Measurements from ENCODE around the gene GPR6. TPM values are rescaled to one million over a fixed set of nuclear protein-coding genes. Genes with fewer than 3 reads are reported as not detected.

GPR6 gene
- total and polyA plus RNA-seq, 2 donors (not counting 3 experiments of a cell fraction or from before 2014, with no cell fraction given), result not detected

DNA sequence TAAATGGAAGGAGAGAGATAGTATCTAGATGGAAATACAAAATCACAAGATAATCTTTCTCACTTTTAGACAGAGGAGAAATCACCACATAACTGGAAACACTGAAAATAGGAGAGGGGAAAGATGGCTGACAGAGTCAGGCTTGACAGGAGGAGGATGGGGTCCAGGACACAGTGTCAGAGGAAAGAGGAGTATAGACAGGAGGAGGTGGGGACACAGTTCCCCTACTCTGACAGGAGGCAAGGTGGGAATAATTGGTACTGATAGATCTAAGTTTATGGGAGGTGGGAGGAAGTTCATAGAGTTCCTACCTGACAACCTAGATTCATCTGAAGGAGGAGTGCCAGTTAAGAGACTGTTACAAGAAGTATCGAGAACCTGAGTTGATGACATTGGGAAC lies 9.1 kb downstream of the GPR6 start:
- ChIA-PET POLR2A (no interaction called here), CTCF (interaction anchor here (1.8 kb wide), 1 partner anchor 52 kb away, joined by 6 read pairs; no protein-coding TSS in a partner anchor)
- Histone ChIP-seq H3K4me1 (ENCODE audit: control insufficient read depth, extremely low read depth, insufficient read depth, low read length) (no peaks in the 10 kb centered on the region), H2AFZ (ENCODE audit: low read depth, low read length) (no peak overlapping the region), H3K9me3 (replicated peaks; ENCODE audit: control insufficient read depth, insufficient read depth, low read length) (no peaks in the 10 kb centered on the region), H4K20me1 (replicated peaks; ENCODE audit: control insufficient read depth, extremely low read depth, insufficient read depth, low read length) (no peaks in the 10 kb centered on the region), H3K4me3 (replicated peaks in 1 of 3; ENCODE audit: insufficient read depth in 1 of 3, low read depth in 1 of 3, low read length in 3 of 3) (no peak overlapping the region), H3K9ac (replicated peaks; ENCODE audit: extremely low read depth, insufficient read depth, low read length) (no peak overlapping the region), H3K4me2 (ENCODE audit: insufficient read depth, low read length) (no peak overlapping the region), H3K9me1 (replicated peaks; ENCODE audit: control insufficient read depth, extremely low read depth, insufficient read depth, low read length) (no peaks in the 10 kb centered on the region), H3K79me2 (ENCODE audit: control insufficient read depth, insufficient read depth, low read length) (no peaks in the 10 kb centered on the region), H3K36me3 (ENCODE audit: control insufficient read depth in 2 of 2, extremely low read depth in 1 of 2, insufficient read depth in 2 of 2, low read length in 2 of 2) (no peaks in the 10 kb centered on the region), H3K27ac (ENCODE audit: insufficient read depth, low read depth, low read length) (no peak overlapping the region), H3K27me3 (ENCODE audit: control insufficient read depth in 2 of 2, insufficient read depth in 2 of 2, low read length in 2 of 2) (peaks cover 1 to 4% of the 10 kb centered on the region in 2 experiments)
- FAIRE-seq, result no peak
- TF ChIP-seq MYC (IDR thresholded peaks at IDR 0.05; ENCODE audit: low read depth, low read length) (no peak), FOS (IDR thresholded peaks at IDR 0.05; ENCODE audit: borderline replicate concordance, insufficient read depth, low read length) (no peak), JUN (IDR thresholded peaks at IDR 0.05; ENCODE audit: borderline replicate concordance, insufficient read depth, insufficient read length, low read depth) (no peak), POLR2AphosphoS5 (IDR thresholded peaks at IDR 0.05; ENCODE audit: insufficient read depth, low read depth, low read length) (no peak), GATA2 (IDR thresholded peaks at IDR 0.05; ENCODE audit: insufficient read depth, insufficient read length, low read depth, low read length) (no peak)
- dilution Hi-C loops (cut with MboI; ENCODE audit: extremely low pct_ligation_motif_present, low sequenced_read_pairs) (no loop called here), intact Hi-C loops (cut with micrococcal nuclease) (no loop called here)
- no peak for DNase-seq (ENCODE audit: low read depth, low spot score)
- BruUV-seq (replicated peaks), result no TSS peak

DNA sequence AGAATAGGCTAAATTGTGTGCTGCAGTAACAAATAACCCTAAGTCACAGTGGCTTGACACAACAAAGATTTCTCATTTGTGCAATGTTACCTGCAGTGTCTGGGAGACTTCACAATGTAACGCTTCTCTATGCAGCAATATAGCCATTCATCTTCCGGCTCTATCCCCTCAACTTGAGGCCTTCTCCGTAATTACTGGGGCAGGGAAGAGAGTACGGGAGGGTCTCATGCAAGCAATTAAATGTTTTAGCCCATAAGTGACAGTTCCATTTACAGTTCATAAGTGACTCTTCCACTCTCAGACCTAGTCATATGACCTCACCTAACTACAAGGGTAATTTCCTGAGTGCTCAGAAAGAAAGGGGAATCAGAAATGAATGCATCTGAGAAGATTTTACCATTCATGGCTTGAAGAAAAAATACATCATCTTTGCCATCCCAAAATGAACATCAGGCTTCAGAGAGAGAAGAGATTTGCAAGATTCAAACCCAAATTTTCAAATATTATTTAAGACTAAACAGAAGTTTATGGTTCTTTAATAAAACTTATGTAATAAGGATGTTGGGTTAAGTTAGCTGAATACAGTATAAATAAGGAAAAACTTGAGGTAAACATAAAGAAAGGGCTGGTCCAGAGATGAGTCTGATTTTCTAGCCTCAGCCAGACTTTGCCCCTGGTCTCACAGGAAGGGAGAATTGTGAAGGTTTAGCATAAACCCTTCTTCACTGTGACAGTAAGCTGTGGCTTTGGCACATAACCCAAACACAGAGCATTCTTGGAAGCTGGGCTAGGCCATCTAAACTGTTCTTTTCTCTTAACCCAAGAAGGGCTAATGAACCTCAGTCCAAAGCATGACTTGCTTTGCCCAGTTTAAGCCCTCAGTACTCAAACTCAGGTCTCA lies 13.3 kb downstream of the GPR6 start:
- Histone ChIP-seq H3K36me3 (ENCODE audit: control insufficient read depth in 2 of 2, extremely low read depth in 1 of 2, insufficient read depth in 2 of 2, low read length in 2 of 2) (no peaks in the 10 kb centered on the region), H2AFZ (ENCODE audit: low read depth, low read length) (no peak overlapping the region), H3K27ac (ENCODE audit: insufficient read depth, low read depth, low read length) (no peak overlapping the region), H4K20me1 (replicated peaks; ENCODE audit: control insufficient read depth, extremely low read depth, insufficient read depth, low read length) (no peaks in the 10 kb centered on the region), H3K9me1 (replicated peaks; ENCODE audit: control insufficient read depth, extremely low read depth, insufficient read depth, low read length) (no peaks in the 10 kb centered on the region), H3K9ac (replicated peaks; ENCODE audit: extremely low read depth, insufficient read depth, low read length) (no peak overlapping the region), H3K79me2 (ENCODE audit: control insufficient read depth, insufficient read depth, low read length) (no peaks in the 10 kb centered on the region), H3K27me3 (ENCODE audit: control insufficient read depth in 2 of 2, insufficient read depth in 2 of 2, low read length in 2 of 2) (peaks cover 4 to 8% of the 10 kb centered on the region in 2 experiments), H3K4me3 (replicated peaks in 1 of 3; ENCODE audit: insufficient read depth in 1 of 3, low read depth in 1 of 3, low read length in 3 of 3) (no peak overlapping the region), H3K4me1 (ENCODE audit: control insufficient read depth, extremely low read depth, insufficient read depth, low read length) (no peaks in the 10 kb centered on the region), H3K9me3 (replicated peaks; ENCODE audit: control insufficient read depth, insufficient read depth, low read length) (no peaks in the 10 kb centered on the region), H3K4me2 (ENCODE audit: insufficient read depth, low read length) (no peak overlapping the region)
- ChIA-PET POLR2A (no interaction called here), CTCF (no interaction called here)
- dilution Hi-C loops (cut with MboI; ENCODE audit: extremely low pct_ligation_motif_present, low sequenced_read_pairs), result no loop called here
- intact Hi-C loops (cut with micrococcal nuclease), result no loop called here
- no TSS peak for BruUV-seq (replicated peaks)
- DNase-seq (ENCODE audit: low read depth, low spot score) (no peak), FAIRE-seq (no peak)
- no peak for TF ChIP-seq JUN (IDR thresholded peaks at IDR 0.05; ENCODE audit: borderline replicate concordance, insufficient read depth, insufficient read length, low read depth)
- TF ChIP-seq POLR2A (IDR thresholded peaks at IDR 0.05; ENCODE audit: low read depth, low read length), result no peak
- TF ChIP-seq POLR2AphosphoS5 (IDR thresholded peaks at IDR 0.05; ENCODE audit: insufficient read depth, low read depth, low read length), result no peak
- TF ChIP-seq CTCF (IDR thresholded peaks at IDR 0.05; ENCODE audit: extremely low read depth in 1 of 2, insufficient read depth in 1 of 2, low read depth in 1 of 2, low read length in 2 of 2), result no peak
- TF ChIP-seq EZH2 (IDR thresholded peaks at IDR 0.05; ENCODE audit: borderline replicate concordance, low read depth, low read length, severe bottlenecking), result no peak
- TF ChIP-seq, protein P1, sequence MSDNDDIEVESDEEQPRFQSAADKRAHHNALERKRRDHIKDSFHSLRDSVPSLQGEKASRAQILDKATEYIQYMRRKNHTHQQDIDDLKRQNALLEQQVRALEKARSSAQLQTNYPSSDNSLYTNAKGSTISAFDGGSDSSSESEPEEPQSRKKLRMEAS (IDR thresholded peaks at IDR 0.05; ENCODE audit: insufficient read depth, insufficient read length), result no peak
- no peak for TF ChIP-seq GATA2 (IDR thresholded peaks at IDR 0.05; ENCODE audit: insufficient read depth, insufficient read length, low read depth, low read length)
- TF ChIP-seq FOS (IDR thresholded peaks at IDR 0.05; ENCODE audit: borderline replicate concordance, insufficient read depth, low read length), result no peak
- no peak for TF ChIP-seq MYC (IDR thresholded peaks at IDR 0.05; ENCODE audit: low read depth, low read length)
